ENCODE measurements around the gene IL36RN.
"Not testable (repeated sequence)": the region's sequence is repeated elsewhere in the genome, so short reads cannot be mapped to it uniquely, and the experiment has no call there.

IL36RN gene

GRCh38 chr2:113075600-113075999, 16.6 kb downstream of the IL36RN start:
- no peak for DNase-seq

- DNase-seq = no peak
Measured at GRCh38 chr2:113076954-113077669, 18.1 kb downstream of the IL36RN start.

- DNase-seq = no peak
Measured at GRCh38 chr2:113077921-113078320, 18.9 kb downstream of the IL36RN start.

- DNase-seq = no peak
Measured at GRCh38 chr2:113078350-113078839, 19.4 kb downstream of the IL36RN start.

- DNase-seq = no peak
Measured at GRCh38 chr2:113079131-113079530, 20.1 kb downstream of the IL36RN start.

- peak; percentile 59 for DNase-seq
Measured at GRCh38 chr2:113080134-113080533, 21.1 kb downstream of the IL36RN start.

- DNase-seq = no peak
Measured at GRCh38 chr2:113081488-113082210, 22.7 kb downstream of the IL36RN start.

- DNase-seq = no peak
Measured at GRCh38 chr2:113083296-113083695, 24.3 kb downstream of the IL36RN start.

GRCh38 chr2:113084249-113085000, 25.4 kb downstream of the IL36RN start:
- peak; percentile 33 for DNase-seq

- DNase-seq = no peak
Measured at GRCh38 chr2:113085542-113085941, 26.5 kb downstream of the IL36RN start.

GRCh38 chr2:113088213-113088992, 29.4 kb downstream of the IL36RN start:
- no peak for DNase-seq

GRCh38 chr2:113089916-113090315, 30.9 kb downstream of the IL36RN start:
- peak; percentile 62 for DNase-seq

- no peak for DNase-seq
Measured at GRCh38 chr2:113091231-113091896, 32.4 kb downstream of the IL36RN start.

- no peak for DNase-seq
Measured at GRCh38 chr2:113092864-113093612, 34.0 kb downstream of the IL36RN start.

- DNase-seq = no peak
Measured at GRCh38 chr2:113093613-113093977, 34.6 kb downstream of the IL36RN start.

GRCh38 chr2:113096306-113096705, 37.3 kb downstream of the IL36RN start:
- not testable (repeated sequence) for DNase-seq

GRCh38 chr2:113096842-113097618, 38.0 kb downstream of the IL36RN start:
- DNase-seq = peak; percentile 42

- DNase-seq = peak; percentile 34
Measured at GRCh38 chr2:113098041-113098440, 39.0 kb downstream of the IL36RN start.

GRCh38 chr2:113098532-113098931, 39.5 kb downstream of the IL36RN start:
- DNase-seq = no peak

- no peak for DNase-seq
Measured at GRCh38 chr2:113102133-113102532, 43.1 kb downstream of the IL36RN start.

GRCh38 chr2:113103277-113103676, 44.3 kb downstream of the IL36RN start:
- DNase-seq = no peak

Measured in activated CD4-positive, alpha-beta T cell treated with anti-CD3 and anti-CD28 coated beads, Interleukin-2, Interleukin-6, amounts not matched to agents 100 ng/mL and 50 ng/mL, durations not matched to agents 16 hours and 8 hours (primary cell).